Activated T-cell treated with anti-CD3 and anti-CD28 coated beads, Interleukin-2, amount 50 U/mL, for 1 hour (primary cell): ENCODE results near the gene TTLL5.

Experiments
- DNase-seq: peaks from one replicate; pipeline ENCODE4 v3.0.0-alpha.2; 2020

The TTLL5 gene

GRCh38 chr14:75742867-75743266 is 81.8 kb downstream of the TTLL5 start:
- DNase-seq = no peak

- no peak for DNase-seq
Observed at GRCh38 chr14:75747899-75748298, 86.9 kb downstream of the TTLL5 start.

- DNase-seq = no peak
Observed at GRCh38 chr14:75748336-75748735, 87.3 kb downstream of the TTLL5 start.

GRCh38 chr14:75751296-75751695 is 90.2 kb downstream of the TTLL5 start:
- DNase-seq = no peak

- no peak for DNase-seq
Observed at GRCh38 chr14:75752086-75752485, 91.0 kb downstream of the TTLL5 start.

- no peak for DNase-seq
Observed at GRCh38 chr14:75752907-75753594, 92.0 kb downstream of the TTLL5 start.

GRCh38 chr14:75753696-75754095 is 92.7 kb downstream of the TTLL5 start:
- no peak for DNase-seq

- DNase-seq = no peak
Observed at GRCh38 chr14:75757644-75758402, 96.8 kb downstream of the TTLL5 start.

GRCh38 chr14:75764020-75764419 is 103.0 kb downstream of the TTLL5 start:
- DNase-seq = no peak

- no peak for DNase-seq
Observed at GRCh38 chr14:75769047-75769685, 108.1 kb downstream of the TTLL5 start.

- no peak for DNase-seq
Observed at GRCh38 chr14:75770635-75771034, 109.6 kb downstream of the TTLL5 start.

- no peak for DNase-seq
Observed at GRCh38 chr14:75771595-75771994, 110.5 kb downstream of the TTLL5 start.

- no peak for DNase-seq
Observed at GRCh38 chr14:75773046-75773445, 112.0 kb downstream of the TTLL5 start.

- DNase-seq = no peak
Observed at GRCh38 chr14:75781096-75781495, 120.0 kb downstream of the TTLL5 start.

GRCh38 chr14:75783184-75783583 is 122.1 kb downstream of the TTLL5 start:
- no peak for DNase-seq

- no peak for DNase-seq
Observed at GRCh38 chr14:75783602-75784313, 122.7 kb downstream of the TTLL5 start.

GRCh38 chr14:75784314-75784686 is 123.3 kb downstream of the TTLL5 start:
- no peak for DNase-seq

GRCh38 chr14:75793806-75794205 is 132.8 kb downstream of the TTLL5 start:
- DNase-seq = no peak

- DNase-seq = no peak
Observed at GRCh38 chr14:75794615-75795038, 133.6 kb downstream of the TTLL5 start.

- DNase-seq = no peak
Observed at GRCh38 chr14:75800792-75801191, 139.7 kb downstream of the TTLL5 start.

- no peak for DNase-seq
Observed at GRCh38 chr14:75802486-75802885, 141.4 kb downstream of the TTLL5 start.

- no peak for DNase-seq
Observed at GRCh38 chr14:75803765-75804164, 142.7 kb downstream of the TTLL5 start.

- DNase-seq = no peak
Observed at GRCh38 chr14:75804570-75805275, 143.7 kb downstream of the TTLL5 start.
